Vagina (tissue), 2 donors: Measurements from ENCODE around the gene NUP210L.

Experiments used
- CTCF ChIP-seq, 3 experiments: fragments of 450-650 bp in 2 of 3; fragments of 200-600 bp in 1 of 3; sonication (generic) in 1 of 3; IDR thresholded peaks; one replicate each; pipeline ENCODE4 v1.5.1; 2017 to 2019; ENCODE audit warnings: antibody characterized with exemption in 3 of 3, mild to moderate bottlenecking in 2 of 3, moderate library complexity in 2 of 3
- POLR2A ChIP-seq, 2 donors: fragments of 450-650 bp; IDR thresholded peaks; one replicate each; pipeline ENCODE4 v1.6.1; 2017; ENCODE audit warnings: antibody characterized with exemption in 2 of 2, mild to moderate bottlenecking in 2 of 2, moderate library complexity in 2 of 2
- POLR2AphosphoS5 ChIP-seq, 2 donors: sonication (generic); formaldehyde crosslinking; IDR thresholded peaks; one replicate each; pipeline ENCODE4 v1.9.0; 2017; ENCODE audit warnings: antibody characterized with exemption in 2 of 2, mild to moderate bottlenecking in 2 of 2, low read depth in 1 of 2; ENCODE audit not compliant: insufficient read depth in 1 of 2

GRCh38 chr1:153945131-153945794 lies 209.6 kb downstream of the NUP210L start:
- TF ChIP-seq CTCF (IDR thresholded peaks at IDR 0.05) (no peak), POLR2A (IDR thresholded peaks at IDR 0.05) (peak in 1 of 2 donors; percentile 28), POLR2AphosphoS5 (IDR thresholded peaks at IDR 0.05; ENCODE audit: insufficient read depth in 1 of 2, low read depth in 1 of 2) (no peak)
